ENCODE results near the gene KAZN.
A peak's percentile ranks its signal among the peaks of the same experiment; 100 is the strongest.

KAZN gene

DNA sequence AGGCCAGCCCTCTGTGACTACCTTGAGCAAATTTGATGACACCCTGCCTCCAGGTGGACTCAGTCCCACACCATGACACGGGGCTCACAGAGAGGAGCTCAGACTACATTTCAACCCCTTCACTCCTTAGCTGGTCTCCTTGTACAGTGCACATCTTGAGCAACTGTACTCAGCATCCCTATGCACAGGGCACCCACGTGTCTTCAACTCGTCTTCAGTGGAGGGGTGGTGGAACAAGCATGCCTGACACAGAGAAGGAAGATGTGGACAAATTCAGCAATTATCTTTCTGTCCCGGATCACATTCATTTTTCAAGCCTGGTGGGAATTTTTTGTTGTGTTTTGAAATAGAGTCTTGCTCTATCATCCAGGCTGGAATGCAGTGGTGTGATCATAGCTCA is 213.7 kb downstream of the KAZN start:
- CTCF ChIA-PET, result interaction anchor here (1.2 kb wide), 1 partner anchor 216 kb away, joined by 4 read pairs; no protein-coding TSS in a partner anchor
- POLR2A ChIA-PET, result no interaction called here
- H3K4me1 ChIP-seq (ENCODE audit: control insufficient read depth, insufficient read depth, low read length), result no peaks in the 10 kb centered on the region

DNA sequence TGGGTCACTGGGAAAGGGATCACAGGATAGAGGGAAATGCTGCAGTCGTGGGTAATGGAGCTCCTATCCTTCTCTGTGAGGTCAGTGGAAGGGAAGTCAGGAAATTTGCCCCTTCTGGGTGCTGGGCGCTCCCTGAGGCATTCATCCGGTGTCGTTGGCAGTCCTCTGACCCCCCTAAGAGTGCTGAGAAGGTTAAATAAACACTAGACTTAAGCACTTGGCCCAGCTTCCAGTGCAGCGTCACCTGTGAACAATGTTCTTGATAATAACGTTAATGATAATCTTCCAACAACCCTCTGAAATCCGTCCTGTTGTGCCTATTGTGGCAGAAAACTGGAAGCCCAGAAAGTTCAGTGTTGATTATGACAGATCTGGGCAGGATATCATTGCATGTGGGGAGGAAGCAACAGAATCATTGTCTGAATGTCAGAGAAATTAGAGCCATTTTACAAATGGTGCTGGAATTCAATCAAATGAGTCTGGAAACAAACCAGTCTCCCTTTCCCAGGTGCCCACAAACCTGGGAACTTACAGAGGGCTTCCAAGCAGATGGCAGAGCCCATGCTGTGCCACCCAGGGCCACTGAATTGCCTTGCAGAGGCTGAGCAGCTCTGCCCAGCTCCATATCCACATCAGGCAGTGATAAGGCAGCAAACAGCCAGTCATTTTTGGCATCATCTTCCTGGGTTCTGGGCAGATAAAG is 216.8 kb downstream of the KAZN start:
- ChIA-PET CTCF (interaction anchor here (1.4 kb wide), 1 partner anchor 36 kb away, joined by 4 read pairs; no protein-coding TSS in a partner anchor), POLR2A (no interaction called here)
- no peaks in the 10 kb centered on the region for H3K36me3 ChIP-seq (ENCODE audit: control insufficient read depth in 2 of 2, insufficient read depth in 1 of 2, low read length in 2 of 2)
- H3K27ac ChIP-seq (ENCODE audit: extremely low read depth, low read depth, low read length), result no peak overlapping the region
- no peaks in the 10 kb centered on the region for H3K9me3 ChIP-seq (ENCODE audit: control insufficient read depth, insufficient read depth, low read depth, low read length)
- no peak overlapping the region for H3K4me3 ChIP-seq (ENCODE audit: low read depth, low read length)
- no peaks in the 10 kb centered on the region for H3K4me1 ChIP-seq (ENCODE audit: control insufficient read depth, insufficient read depth, low read length)
- TF ChIP-seq GLIS1 (tag by site-specific recombination; IDR thresholded peaks at IDR 0.05), result peak; percentile 64
- TF ChIP-seq HOXC10 (CRISPR knock-in tag; IDR thresholded peaks at IDR 0.05), result no peak

More for the DNA sequence above, 213.7 kb downstream of the KAZN start:
- no peaks in the 10 kb centered on the region for H3K9me3 ChIP-seq (ENCODE audit: control insufficient read depth, insufficient read depth, low read depth, low read length)
- no peaks in the 10 kb centered on the region for H3K36me3 ChIP-seq (ENCODE audit: control insufficient read depth in 2 of 2, insufficient read depth in 1 of 2, low read length in 2 of 2)
- H3K27ac ChIP-seq (ENCODE audit: extremely low read depth, low read depth, low read length), result no peak overlapping the region
- TF ChIP-seq WT1 (tag by site-specific recombination; IDR thresholded peaks at IDR 0.05), result no peak
- TF ChIP-seq ZNF274 (IDR thresholded peaks at IDR 0.05; ENCODE audit: low read length), result no peak
- no peak for TF ChIP-seq ZNF274 (tag by site-specific recombination; IDR thresholded peaks at IDR 0.05; ENCODE audit: borderline replicate concordance)
- no peak for TF ChIP-seq ZNF558 (tag by site-specific recombination; IDR thresholded peaks at IDR 0.05)
- TF ChIP-seq ZNF677 (tag by site-specific recombination; IDR thresholded peaks at IDR 0.05), result no peak
- TF ChIP-seq SCRT2 (tag by site-specific recombination; IDR thresholded peaks at IDR 0.05), result no peak
- no peak for TF ChIP-seq ZFHX2 (tag by site-specific recombination; conservative IDR thresholded peaks at IDR 0.05)
- TF ChIP-seq MZF1 (tag by site-specific recombination; IDR thresholded peaks at IDR 0.05; ENCODE audit: borderline replicate concordance), result no peak
- no peak for TF ChIP-seq MEIS1 (CRISPR knock-in tag; IDR thresholded peaks at IDR 0.05; ENCODE audit: borderline replicate concordance)
- no peak for TF ChIP-seq ZNF514 (tag by site-specific recombination; IDR thresholded peaks at IDR 0.05)
- no peak for TF ChIP-seq ZNF19 (tag by site-specific recombination; IDR thresholded peaks at IDR 0.05; ENCODE audit: low read depth)
- no peak for TF ChIP-seq ZNF214 (tag by site-specific recombination; IDR thresholded peaks at IDR 0.05; ENCODE audit: borderline replicate concordance)
- TF ChIP-seq ZNF561 (tag by site-specific recombination; IDR thresholded peaks at IDR 0.05; ENCODE audit: borderline replicate concordance), result no peak
- TF ChIP-seq ZNF530 (tag by site-specific recombination; IDR thresholded peaks at IDR 0.05; ENCODE audit: low read depth), result no peak
- no peak overlapping the region for H3K4me3 ChIP-seq (ENCODE audit: low read depth, low read length)

DNA sequence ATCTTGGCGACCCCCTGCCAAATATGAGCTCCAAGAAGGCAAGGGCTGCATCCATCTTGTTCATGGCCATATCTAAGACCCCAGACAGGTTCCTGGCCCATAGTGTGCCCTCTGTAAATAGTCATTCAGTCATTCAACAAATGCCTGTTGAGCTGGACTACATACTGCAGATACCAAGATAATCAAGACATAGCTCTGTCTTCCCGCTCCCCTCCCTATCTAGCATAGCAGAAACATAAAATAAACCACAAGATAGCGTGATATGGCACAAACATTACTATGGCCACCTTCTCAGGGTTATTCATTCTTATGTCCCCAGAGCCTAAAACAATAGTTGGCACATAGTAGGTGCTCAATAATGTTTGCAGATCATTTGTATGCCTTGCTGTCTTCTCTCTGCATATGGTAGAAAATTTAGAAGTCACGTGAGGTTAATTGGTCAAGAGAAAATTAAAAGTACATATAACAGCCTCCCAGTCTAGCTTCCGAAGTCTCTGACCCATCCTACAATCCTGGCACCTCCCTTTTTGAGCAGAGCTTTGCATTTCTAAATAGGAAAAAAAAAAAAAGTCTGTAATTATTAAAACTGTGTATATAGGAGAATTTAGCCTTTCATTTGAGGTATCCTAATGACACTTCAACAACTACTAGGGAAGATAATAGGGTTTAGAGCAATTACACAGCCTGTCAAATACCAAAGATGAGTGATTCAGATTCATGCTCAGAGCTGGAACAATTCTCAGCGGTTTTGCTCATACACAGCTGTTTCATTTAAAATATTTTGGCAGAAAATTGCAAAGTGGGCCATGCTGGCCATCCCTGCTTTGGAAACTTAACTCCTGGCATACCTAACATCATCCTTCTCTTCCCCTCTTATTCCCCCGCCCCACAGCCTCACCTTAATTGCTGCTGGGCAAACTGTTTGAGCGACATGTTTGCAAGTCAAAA is 219.0 kb downstream of the KAZN start:
- ChIA-PET CTCF (interaction anchor here (1.0 kb wide), 1 partner anchor 229 kb away, joined by 3 read pairs; no protein-coding TSS in a partner anchor), POLR2A (no interaction called here)

More for the DNA sequence above, 219.0 kb downstream of the KAZN start:
- Histone ChIP-seq H3K36me3 (ENCODE audit: control insufficient read depth in 2 of 2, insufficient read depth in 1 of 2, low read length in 2 of 2) (no peaks in the 10 kb centered on the region), H3K27ac (ENCODE audit: extremely low read depth, low read depth, low read length) (no peak overlapping the region), H3K9me3 (ENCODE audit: control insufficient read depth, insufficient read depth, low read depth, low read length) (no peaks in the 10 kb centered on the region), H3K4me1 (ENCODE audit: control insufficient read depth, insufficient read depth, low read length) (no peaks in the 10 kb centered on the region), H3K4me3 (ENCODE audit: low read depth, low read length) (no peak overlapping the region)
- TF ChIP-seq, protein P1, sequence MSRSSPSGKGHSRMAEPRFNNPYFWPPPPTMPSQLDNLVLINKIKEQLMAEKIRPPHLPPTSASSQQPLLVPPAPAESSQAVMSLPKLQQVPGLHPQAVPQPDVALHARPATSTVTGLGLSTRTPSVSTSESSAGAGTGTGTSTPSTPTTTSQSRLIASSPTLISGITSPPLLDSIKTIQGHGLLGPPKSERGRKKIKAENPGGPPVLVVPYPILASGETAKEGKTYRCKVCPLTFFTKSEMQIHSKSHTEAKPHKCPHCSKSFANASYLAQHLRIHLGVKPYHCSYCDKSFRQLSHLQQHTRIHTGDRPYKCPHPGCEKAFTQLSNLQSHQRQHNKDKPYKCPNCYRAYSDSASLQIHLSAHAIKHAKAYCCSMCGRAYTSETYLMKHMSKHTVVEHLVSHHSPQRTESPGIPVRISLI (tag by site-specific recombination; IDR thresholded peaks at IDR 0.05), result no peak
- TF ChIP-seq ZNF768 (tag by site-specific recombination; IDR thresholded peaks at IDR 0.05) (no peak), ZNF354C (tag by site-specific recombination; IDR thresholded peaks at IDR 0.05; ENCODE audit: borderline replicate concordance, low read depth) (no peak), SCRT2 (tag by site-specific recombination; IDR thresholded peaks at IDR 0.05) (peak; percentile 33; the same call in 1 of the 2 replicates), ZNF423 (tag by site-specific recombination; IDR thresholded peaks at IDR 0.05) (no peak), ZNF747 (tag by site-specific recombination; IDR thresholded peaks at IDR 0.05) (no peak)
- TF ChIP-seq, protein P2, sequence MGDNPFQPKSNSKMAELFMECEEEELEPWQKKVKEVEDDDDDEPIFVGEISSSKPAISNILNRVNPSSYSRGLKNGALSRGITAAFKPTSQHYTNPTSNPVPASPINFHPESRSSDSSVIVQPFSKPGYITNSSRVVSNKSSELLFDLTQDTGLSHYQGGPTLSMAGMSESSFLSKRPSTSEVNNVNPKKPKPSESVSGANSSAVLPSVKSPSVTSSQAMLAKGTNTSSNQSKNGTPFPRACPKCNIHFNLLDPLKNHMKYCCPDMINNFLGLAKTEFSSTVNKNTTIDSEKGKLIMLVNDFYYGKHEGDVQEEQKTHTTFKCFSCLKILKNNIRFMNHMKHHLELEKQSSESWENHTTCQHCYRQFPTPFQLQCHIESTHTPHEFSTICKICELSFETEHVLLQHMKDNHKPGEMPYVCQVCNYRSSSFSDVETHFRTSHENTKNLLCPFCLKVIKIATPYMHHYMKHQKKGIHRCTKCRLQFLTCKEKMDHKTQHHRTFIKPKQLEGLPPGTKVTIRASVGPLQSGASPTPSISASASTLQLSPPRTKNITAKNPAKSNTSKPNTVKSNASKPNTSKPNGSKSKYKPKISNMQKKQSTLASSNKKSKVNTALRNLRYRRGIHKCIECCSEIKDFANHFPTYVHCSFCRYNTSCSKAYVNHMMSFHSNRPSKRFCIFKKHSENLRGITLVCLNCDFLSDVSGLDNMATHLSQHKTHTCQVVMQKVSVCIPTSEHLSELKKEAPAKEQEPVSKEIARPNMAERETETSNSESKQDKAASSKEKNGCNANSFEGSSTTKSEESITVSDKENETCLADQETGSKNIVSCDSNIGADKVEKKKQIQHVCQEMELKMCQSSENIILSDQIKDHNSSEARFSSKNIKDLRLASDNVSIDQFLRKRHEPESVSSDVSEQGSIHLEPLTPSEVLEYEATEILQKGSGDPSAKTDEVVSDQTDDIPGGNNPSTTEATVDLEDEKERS (tag by site-specific recombination; IDR thresholded peaks at IDR 0.05), result no peak
- TF ChIP-seq, protein P3, sequence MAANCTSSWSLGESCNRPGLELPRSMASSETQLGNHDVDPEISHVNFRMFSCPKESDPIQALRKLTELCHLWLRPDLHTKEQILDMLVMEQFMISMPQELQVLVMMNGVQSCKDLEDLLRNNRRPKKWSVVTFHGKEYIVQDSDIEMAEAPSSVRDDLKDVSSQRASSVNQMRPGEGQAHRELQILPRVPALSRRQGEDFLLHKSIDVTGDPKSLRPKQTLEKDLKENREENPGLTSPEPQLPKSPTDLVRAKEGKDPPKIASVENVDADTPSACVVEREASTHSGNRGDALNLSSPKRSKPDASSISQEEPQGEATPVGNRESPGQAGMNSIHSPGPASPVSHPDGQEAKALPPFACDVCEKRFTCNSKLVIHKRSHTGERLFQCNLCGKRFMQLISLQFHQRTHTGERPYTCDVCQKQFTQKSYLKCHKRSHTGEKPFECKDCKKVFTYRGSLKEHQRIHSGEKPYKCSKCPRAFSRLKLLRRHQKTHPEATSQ (tag by site-specific recombination; IDR thresholded peaks at IDR 0.05), result no peak

Measured in HEK293 (cell line).